HG02759 (cell line): ENCODE data around the gene SYK.

Experiments used
- ATAC-seq: cut with Tn5 transposase; IDR thresholded peaks from one replicate; pipeline ENCODE4 v1.9.1; 2021; ENCODE audit warnings: mild to moderate bottlenecking, moderate library complexity; ENCODE audit not compliant: unreplicated experiment

SYK gene

DNA sequence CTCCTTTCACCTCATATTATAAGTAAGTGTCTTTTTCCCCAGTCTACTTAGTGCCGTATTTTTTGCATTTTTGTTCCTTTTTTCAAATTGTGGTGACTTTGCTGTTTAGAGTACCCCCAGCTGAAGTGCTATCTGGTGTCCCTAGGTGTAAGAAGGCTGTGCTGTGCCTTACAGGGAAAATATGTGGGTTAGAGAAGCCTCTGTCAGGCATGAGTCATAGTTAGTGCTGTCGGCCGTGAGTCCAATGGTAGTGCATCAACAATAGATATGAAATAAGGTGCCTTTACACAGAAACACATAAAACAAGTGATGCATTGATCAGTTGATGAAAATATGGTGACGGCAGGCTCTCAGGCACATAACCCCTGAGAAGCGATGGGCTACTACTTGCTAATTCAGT lies 20.1 kb downstream of the SYK start:
- no peak for ATAC-seq

DNA sequence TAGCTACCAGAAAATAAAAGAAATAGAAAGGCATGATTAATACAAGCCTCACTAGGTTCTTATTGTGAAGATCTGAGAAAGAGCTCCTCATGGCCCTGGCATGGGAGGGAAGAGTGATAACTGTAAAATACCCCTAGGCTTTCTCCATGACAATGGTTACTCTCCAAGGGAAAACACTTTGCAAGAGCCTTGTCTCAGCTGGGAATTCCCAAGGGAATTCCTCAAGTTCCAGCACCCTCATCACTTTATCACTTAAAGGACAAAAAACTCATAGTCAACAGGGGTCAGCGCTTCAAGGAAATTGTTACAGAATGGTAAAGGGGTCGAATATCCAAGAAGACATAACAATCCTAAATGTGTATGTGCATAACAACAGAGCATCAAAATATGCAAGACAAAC lies 21.2 kb downstream of the SYK start:
- ATAC-seq = no peak

- no peak for ATAC-seq
Measured at GRCh38 chr9:90825586-90825985, 24.0 kb downstream of the SYK start.

DNA sequence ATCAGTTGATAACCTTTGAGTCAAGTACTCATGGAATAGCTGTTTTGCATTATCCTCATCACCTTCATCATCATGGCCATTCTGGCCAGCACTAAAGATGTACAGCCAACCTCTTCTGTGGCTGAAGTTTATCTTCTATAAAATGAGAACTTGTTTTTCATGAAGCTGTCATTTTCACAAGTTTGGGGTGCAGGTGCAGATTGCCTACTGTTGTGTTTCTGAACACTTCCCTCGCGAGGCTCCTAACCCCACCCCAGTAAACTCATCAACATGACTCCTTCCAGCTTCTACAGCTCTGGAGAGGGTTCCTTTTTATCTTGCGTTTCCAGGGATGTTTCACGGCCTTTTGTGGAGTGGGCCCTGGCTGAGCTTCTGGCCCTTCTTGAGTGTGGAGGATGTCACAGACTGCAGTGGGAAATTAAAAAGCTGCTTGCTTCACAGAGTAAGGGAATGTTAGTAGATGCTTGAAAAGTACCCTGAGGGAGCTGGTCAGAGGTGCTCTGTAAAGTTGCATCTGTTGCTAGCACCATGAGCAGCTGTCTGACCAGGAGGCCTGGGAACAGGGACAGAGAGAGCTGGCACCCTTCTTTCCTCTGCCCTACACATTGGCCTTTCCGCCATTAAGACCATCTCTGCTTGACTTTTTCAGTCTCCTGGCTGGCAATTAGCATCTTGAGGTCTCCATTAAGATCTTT lies 24.9 kb downstream of the SYK start:
- ATAC-seq = no peak

GRCh38 chr9:90827181-90827871 lies 25.7 kb downstream of the SYK start:
- peak; percentile 67 for ATAC-seq

DNA sequence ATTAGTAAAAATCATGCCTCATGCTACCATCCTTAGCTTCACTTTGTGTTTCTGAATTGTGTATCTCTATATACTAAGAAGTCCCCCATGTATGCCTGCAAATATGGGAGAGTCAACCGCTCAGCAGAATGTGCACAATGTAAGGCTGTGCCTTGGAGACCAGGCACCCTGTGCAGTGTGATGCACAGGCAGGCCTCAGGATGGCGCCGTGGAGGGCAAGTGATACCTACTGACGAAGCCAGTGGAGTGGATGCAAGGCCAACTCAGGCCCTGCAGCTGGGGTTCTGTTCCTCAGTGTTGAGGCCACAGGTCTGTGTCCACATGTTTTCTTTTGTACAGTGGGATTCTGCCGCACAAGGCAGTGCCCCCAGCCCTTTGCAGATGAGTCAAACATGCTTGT lies 28.4 kb downstream of the SYK start:
- no peak for ATAC-seq

DNA sequence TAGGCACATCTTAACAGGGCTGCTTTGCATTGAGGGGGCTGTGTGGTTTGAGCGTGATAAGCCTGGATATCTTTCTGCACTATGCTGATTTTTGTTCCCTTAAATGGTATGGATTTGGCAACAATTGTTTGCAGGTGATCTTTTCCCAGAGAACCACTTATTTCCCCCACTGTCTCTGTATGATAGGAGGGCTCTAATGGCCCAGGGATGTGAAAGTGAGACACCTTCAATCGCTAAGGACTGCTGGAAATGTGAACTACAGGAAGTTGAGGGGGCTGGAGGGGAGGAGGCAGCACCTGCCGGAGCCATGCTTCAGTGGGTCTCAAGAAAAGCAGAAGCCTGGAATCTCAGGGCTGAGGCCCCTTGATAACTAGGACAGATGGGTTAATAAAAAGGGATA lies 29.4 kb downstream of the SYK start:
- ATAC-seq = peak; percentile 59

DNA sequence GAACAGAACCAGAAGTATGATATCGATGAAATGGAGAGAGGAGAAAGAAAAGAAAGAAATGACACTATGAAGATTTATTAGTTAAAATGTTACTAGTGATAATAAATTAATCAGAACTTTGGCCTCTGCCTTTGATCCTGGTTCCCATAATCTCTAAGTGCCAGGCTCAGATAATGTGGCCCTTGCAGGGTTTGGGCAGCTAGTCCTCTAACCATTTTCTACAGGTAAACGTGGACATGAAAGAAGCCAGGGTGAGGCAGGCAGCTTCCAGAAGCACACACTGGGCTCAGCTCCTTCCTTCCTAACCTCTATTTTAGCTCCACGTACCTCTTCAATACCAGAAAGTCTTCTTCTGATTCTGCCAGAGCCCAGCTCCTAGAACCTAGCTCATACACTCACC lies 30.6 kb downstream of the SYK start:
- no peak for ATAC-seq

GRCh38 chr9:90834828-90835595 lies 33.4 kb downstream of the SYK start:
- ATAC-seq = no peak

- ATAC-seq = no peak
Measured at GRCh38 chr9:90836411-90837080, 34.9 kb downstream of the SYK start.

GRCh38 chr9:90838098-90838497 lies 36.5 kb downstream of the SYK start:
- no peak for ATAC-seq

GRCh38 chr9:90838581-90839154 lies 37.0 kb downstream of the SYK start:
- ATAC-seq = no peak

GRCh38 chr9:90839183-90839728 lies 37.6 kb downstream of the SYK start:
- peak; percentile 51 for ATAC-seq

DNA sequence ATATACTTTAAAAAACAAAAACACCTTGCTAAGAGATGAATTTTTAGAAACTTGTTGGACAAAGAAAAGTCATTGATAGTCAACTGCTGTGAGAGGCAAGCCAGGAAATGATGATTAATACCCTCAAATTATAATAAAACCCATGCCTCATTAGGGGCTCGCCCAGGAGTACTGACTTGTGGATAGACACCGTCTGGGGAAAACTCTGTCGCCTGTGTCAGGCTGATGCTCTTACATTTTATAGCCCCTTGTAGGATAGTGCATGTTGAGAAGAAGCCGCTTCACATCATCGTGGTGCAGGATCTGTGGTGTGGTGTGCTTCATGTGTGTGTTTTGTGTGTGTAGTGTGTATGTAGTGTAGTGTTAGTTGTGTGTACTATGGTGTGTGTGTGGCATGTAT lies 39.1 kb downstream of the SYK start:
- ATAC-seq = no peak

- no peak for ATAC-seq
Measured at GRCh38 chr9:90841213-90841612, 39.6 kb downstream of the SYK start.

DNA sequence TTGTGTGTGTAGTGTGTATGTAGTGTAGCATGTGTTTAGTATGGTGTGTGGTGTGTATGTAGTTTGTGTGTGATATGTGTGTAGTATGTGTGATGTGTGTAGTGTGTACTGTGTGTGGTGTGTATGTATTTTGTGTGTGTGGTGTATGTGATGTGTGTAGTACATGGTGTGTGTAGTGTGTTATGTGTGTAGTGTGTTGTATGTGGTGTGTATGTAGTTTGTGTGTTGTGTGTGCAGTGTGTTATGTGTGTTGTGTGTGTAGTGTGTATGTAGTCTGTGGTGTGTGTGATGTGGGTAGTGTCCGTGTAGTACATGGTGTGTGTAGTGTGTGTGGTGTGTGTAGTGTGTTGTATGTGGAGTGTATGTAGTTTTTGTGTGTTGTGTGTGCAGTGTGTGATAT lies 40.0 kb downstream of the SYK start:
- no peak for ATAC-seq

- ATAC-seq = no peak
Measured at GRCh38 chr9:90842176-90842777, 40.7 kb downstream of the SYK start.

GRCh38 chr9:90842996-90843395 lies 41.4 kb downstream of the SYK start:
- no peak for ATAC-seq

GRCh38 chr9:90843525-90843924 lies 41.9 kb downstream of the SYK start:
- no peak for ATAC-seq

DNA sequence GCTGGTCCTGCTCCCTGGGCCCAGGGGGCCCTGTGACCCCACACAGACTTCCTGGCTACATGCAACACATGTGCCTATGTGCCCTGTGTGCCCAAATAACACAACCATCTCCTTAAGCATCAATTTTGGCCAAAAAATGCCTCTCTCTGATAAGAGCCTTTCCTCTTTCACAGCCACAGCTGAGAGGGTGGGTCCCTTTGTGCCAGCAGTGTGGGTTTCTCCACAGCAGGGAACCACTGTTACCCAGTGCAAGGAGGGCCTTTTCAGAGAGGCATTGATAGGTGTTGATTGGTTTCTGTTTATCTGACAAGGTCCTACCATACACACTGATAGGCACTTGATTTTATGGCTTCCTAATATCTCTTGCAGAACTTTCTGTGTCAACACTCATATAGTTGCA lies 42.7 kb downstream of the SYK start:
- no peak for ATAC-seq
